DMS153 treated with DMSO at 0.1 percent for 48 hours (cell line): ENCODE measurements around the gene TMEM147.

Experiments
- DNase-seq: peaks from one replicate; lab custom pipeline; 2025; ENCODE audit not compliant: unreplicated experiment; lab: John Stamatoyannopoulos, UW

Gene TMEM147

DNA sequence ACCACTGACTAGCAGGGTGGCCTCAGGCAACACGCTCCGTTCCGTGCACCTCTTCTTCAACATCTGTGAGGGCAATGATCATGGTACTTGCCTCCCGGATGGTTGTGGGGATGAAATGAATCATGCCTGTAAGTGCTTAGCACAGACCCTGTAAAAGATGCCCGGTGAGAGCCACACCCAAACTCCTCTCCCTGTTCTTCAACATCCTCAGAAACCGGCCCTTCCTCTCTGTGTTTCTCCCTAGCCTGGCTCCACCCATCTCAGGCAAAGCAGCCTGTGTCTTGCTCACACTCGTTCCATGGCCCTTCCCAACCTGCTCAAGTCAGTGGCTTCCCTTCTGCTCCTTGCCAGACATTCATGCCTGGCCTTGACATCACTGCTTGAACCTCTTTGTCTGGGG lies 26.1 kb upstream of the TMEM147 start:
- DNase-seq = no peak

DNA sequence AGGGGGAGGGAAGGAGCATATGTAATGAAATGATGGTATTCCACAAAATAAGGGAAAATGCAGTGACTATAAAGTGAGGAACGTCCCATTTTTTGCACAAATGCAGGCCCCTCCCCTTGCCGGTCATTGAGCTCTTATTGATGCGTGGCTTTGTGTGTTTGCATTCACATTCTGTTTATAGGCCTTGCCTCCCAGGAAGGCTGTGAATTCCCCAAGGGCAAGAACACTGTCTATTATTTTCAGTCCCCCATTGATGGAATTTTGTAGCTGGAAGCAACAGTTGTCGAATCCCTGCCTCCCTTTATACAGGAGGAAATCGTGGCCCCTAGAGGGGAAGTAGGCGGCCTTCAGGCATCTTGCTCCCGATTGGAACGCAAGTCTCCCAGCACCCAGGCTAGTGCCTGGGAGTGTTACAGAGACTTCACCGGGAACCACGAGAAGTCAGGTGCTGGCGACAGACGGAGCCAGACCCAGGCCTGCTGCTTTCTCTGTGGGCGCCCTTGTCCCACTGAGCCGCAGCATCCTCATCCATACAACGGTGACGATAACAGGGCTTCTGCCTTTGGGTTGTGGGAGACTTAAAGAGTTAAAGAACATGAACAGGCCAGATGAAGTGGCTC lies 24.2 kb upstream of the TMEM147 start:
- DNase-seq = no peak

DNA sequence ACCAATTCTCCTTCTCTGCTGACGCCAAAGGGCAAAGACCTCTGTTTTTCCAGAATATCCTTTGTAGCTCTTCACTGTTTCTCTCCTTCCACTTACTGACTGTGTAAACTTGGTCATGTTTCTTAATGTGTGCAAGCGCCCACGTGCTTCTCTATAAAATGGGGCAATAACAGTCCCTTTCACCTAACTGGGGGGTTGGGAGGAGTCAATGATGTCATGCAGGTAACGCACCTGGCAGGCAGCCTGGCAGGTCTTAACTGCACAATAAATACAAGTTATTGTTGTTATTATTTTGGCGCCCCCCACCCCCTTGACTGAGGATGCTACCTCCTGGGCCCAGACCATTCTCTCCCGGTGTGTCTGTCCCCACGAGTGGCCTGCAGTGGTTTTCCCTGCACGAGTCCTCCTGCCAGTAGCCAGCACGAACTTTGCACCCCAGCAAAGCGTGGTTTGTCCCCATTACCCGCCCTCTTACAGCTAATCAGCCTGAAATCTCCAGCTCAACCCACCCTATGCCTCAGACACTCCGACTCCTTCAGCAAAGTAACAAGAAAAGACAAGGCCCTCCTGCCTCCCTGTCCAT lies 22.6 kb upstream of the TMEM147 start:
- no peak for DNase-seq

DNA sequence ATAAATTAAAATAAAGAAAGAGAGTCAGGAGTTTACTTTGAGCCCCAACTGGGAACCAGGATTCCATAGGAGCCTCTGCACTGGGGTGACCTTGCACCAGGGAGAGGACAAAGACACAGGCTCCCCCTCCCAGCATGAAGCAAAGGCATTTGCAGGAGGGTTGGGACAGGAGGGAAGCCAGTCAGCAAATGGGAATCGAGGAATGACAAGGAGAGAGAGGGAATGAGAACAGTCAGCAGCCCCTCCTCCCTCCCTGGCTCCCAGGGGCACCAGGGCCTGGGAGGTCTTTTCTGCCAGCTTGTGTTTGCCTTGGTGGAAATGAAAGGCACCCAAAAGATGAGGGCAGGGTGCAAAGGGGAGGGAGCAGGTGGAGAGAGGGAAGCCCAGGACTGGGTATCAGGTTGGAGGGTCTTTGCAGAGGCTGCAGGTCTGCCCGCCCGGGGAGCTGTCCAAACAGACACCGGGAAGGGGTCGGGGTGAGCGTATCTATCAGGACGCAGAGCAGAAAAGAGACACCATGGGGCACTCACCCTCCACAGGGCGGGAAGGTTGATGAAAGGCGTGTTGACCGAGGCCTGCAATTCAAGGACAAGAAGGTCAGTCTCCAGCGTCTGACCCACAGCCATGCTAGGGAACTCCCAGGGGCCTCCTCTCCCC lies 21.1 kb upstream of the TMEM147 start:
- no peak for DNase-seq

DNA sequence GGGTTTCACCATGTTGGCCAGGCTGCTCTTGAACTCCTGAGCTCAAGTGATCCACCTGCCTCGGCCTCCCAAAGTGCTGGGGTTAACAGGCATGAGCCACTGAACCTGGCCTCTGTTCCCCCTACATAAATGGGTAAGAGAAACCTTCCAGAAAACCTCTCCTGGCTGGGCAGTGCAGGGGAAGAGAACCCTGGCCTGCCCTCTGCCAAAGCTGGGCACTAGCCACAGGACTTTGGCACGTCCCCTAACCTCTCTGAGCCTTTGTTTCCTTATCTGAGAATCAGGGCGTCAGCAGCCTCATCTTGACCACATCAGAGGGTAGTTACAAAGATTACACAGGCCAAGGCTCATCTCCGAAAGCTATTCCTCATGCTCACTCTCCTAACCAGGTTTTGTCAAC lies 19.6 kb upstream of the TMEM147 start:
- no peak for DNase-seq

DNA sequence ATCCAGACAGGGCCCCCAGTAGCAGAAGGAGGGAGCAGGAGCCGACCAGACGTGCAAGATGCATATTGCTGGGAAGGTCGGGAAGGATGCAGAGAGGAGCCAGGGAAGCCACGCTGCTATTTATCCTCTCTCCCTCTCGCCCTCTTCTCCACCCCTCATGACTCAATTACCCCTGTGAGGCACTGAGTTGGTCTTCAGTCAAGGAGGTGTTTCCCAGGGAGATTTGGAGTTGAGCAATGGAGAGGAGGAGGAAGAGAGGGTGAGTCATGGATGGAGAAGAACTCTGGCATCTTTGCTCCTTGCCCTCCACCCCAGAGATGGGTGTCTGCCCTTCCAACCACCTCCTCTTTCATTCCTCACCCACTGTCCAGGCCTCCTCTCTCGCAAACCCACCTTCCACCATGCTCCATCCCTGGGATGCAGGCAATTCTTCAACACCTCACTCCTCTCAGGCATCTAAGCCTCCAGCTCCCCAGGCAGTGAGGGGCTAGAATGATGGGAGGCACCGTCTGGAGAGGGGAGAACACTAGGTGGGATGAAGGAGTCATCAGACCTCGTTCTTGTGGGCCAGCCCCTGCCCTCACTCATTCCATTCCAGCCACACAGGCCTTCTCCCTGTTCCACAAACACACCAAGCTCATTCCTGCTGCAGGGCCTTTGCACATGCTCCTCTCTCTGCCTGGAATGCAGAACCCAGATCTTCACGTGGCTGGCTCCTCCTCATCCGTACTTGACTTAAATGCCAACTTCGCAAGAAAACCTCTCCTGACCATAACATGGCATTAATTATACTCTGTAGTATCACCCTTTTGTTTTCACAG lies 17.0 kb upstream of the TMEM147 start, which contains the start of gene SBSN:
Gene SBSN, minus strand, starts transcription at position 94 of the 821 bp plus-strand sequence. Its CDS starts 30 bp downstream, at position 64.
- DNase-seq = no peak

DNA sequence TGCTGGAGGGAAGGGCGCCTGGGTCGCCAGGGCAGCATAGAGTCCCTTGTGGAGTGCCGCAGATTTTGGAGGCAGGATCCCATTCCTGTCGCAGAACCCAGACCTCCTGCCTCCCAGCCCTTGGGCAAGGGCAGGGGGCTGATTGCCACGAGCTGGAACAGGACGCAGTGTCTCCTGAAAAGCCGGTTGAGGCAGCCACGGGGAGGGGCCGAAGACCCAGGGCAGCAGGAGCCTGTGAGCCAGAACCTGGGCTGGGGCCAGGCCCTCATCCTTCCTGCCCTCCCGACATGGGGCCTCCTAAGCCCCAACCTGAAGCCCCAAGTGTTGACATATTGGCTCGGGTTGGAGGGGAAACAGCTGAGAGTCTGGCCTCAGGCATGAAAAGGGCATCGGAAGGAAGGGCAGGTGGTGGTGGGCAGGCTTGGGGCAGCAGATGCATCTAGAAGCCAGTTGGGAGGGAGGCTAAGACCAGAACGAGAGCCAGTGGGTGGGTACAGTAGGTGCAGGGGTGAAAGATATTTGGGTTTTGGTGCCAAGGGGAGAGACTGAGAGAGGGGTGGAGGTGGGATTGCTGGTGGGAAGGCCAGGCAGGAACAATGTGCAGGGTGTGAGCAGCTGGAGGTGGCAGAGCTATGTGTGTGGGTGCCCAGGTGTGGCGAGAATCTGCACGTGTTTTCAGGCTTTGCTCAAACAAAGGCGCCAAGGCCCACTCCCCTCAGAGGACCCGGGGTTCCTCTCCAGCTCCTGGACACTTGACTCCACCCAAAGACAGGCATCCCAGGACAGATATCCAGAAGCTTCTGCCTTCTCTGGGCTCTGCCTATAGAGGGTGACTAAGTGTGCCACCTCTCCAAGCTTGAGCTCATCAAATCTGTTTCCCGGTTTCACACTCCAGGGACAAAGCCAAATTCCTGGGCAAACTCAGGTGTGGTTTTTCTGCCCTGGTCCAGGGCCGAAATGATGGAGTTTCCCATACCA lies 15.9 kb upstream of the TMEM147 start:
- no peak for DNase-seq

DNA sequence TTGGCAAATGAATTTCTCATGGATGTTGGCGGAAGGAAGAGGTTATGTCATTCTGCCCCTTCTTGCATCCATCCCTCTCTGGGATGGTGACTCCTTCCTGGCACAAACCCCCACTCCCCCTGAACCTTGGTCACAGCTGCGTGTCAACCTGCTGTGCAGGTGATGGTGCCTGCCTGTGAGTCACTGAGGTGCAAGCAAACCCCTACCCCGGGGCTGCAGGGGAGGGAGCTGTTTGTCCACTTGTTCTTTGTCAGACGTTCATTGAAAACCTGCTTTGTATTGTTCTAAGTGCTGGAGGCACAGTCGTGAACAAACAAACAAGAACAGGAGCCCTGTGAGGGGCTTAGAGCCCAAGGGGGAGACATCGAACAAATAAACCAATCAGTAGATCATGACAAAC lies 14.1 kb upstream of the TMEM147 start:
- no peak for DNase-seq

DNA sequence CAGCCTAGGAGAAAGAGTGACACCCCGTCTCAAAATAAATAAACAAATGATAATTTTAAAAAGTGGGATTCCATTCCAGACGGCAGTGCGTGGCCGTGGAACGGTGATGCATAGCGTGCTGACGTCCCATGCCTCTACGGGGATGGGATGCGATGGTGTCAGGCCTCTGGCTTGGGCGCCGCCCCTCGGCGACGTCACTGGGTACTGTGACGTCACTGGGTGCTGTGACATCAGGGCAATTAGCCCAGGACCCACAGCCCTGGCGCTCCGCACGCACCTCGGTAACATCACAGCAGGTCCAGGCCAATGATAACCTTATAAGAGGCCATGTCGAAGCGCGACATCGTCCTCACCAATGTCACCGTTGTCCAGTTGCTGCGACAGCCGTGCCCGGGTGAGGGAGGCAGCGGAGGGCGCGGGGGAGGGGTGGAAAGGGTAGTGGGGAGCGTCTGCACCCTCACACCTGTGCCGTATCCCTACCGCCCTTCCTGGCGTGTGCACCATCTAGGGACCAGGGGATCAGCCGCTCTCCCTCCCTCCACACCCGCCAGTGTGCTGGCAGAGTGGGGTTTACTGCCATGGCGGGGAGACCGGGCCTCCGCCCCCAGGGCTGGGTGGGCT lies 12.1 kb upstream of the TMEM147 start, which contains the start of gene GAPDHS:
Gene GAPDHS, plus strand, starts transcription at position 256 of the 621 bp plus-strand sequence. Its CDS starts 72 bp downstream, at position 328.
- no peak for DNase-seq

DNA sequence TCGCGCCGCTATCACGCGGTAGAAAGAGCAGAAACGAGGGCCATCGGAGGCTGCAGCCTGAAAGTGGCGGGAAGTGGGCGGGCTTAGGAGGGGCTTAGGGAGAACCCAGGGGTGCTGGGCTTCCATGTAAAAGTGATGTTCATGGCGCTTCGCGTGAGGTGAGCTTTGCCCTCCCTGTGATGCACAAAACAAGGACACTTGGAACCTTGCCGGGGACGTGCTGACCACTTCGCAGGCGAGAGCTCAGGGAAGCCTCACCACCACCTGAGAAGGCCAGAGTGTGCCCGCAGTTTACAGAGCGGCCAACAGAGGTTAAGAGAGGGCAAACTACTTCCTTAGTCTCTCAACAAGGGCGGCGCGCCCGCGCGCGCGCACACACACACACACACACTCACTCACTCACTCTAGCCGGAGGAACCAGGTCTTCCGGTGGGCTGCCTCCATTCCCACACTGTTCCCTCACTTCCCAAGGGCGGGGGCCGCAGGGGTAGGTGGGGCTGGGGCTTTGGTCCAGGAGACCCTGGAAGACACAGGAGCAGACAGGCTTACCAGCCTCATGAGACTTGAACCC lies 11.5 kb upstream of the TMEM147 start:
- DNase-seq = no peak

DNA sequence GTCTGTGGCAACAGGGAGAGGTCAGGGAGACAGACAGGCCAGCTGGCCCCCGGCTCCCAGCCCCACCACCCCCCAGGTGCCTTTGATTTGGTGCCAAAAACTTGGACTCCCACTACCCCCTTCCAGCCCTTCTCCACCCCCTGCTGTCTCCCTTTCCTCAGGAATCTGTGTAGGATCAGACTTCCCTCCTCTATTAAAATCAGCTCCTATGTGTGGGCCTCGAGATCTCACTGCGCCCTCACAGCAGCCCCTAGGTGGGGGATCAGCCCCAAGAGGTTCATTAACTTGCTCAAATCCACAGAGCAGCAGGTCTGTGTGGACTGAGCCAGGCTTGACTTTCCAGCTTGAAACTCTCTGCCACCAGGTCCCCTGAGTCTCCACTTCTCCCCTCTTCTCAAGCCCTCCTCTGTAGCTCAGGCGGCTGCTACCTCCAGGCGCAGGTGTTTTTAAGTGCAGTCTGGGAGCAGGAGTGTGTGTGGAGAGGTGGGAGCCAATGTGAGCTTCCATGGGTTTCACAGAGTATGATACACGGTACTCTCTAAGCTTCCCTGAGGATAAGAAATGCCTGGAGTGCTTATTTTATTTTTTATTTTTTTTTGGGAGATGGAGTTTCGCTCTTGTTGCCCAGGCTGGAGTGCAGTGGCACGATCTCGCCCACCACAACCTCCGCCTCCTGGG lies 10.5 kb upstream of the TMEM147 start:
- no peak for DNase-seq

DNA sequence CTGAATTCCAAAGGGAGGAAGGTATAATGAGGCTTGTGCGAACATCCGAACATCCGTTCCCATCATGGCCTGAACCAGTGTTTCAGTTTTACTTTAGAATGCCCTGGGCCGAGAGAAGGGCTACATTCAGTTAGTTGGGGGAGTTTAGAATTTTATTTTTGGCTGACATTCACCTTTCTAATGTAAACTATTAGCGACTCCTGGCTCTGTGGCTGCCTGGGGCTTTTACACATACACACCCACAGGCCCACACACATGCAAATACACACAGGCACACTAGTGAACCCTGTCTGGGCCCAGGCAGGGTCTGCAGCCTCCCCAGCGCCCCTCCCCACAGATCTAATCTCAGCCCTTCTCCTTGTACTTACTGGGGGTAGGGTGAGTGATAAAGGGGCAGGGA lies 6.1 kb upstream of the TMEM147 start:
- DNase-seq = no peak

DNA sequence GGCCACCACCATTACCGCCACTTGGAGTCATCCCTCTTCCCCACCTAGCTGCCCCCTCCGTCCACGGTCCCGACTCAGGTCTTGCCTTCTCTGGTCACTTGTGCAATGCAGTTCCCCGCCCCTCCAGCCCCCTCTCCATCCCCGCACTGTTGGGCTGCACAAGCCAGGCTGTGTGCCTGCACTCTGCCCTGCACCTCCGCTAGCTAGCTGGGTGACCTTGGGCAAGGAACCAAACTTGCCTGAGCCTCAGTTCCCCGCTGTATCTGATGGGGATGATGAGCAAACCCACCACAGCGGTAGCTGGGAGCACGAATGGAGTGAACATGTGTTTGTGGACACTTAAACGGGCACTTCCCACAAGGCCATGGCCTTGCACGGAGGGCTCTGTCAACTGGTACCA lies 5.6 kb upstream of the TMEM147 start:
- no peak for DNase-seq

DNA sequence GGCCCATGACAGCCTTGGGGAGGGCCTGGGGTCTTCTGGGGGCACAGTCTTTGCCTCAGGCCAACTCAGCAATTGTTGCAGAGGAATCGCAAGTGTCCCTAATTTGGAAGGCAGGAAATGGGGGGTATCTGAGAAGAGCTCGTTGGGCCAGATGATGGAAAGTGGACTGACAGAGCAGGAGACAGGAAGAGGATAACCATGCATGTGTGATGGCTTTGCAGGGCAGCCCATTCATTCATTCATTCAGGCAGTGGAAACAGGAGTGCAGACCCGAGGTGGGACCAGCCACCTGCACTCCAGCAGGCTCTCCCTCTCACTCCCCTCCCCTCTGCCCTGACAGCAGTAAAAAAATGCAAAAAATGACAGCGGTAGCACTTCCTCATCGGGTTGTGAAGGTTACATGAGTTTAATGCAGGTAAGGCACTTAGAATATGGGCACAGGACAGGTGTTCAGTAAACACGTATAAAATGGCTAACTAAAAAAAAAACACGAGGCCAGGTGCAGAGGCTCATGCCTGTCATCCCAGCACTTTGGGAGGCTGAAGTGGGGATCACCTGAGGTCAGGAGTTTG lies 5.0 kb upstream of the TMEM147 start:
- no peak for DNase-seq

DNA sequence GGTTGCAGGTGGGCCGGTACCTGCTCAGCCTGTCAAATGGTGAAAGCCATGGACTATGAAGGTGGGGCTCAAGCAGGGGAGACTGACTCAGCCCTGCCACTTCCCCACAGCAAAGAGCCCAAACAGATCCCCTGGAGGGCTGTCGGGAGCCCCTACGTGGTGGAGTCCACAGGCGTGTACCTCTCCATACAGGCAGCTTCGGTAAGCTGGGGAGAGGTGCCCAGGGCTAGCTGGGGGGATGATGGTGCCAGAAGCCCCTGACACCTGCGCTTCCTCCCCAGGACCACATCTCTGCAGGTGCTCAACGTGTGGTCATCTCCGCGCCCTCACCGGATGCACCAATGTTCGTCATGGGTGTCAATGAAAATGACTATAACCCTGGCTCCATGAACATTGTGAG lies 3.2 kb upstream of the TMEM147 start:
- DNase-seq = no peak

DNA sequence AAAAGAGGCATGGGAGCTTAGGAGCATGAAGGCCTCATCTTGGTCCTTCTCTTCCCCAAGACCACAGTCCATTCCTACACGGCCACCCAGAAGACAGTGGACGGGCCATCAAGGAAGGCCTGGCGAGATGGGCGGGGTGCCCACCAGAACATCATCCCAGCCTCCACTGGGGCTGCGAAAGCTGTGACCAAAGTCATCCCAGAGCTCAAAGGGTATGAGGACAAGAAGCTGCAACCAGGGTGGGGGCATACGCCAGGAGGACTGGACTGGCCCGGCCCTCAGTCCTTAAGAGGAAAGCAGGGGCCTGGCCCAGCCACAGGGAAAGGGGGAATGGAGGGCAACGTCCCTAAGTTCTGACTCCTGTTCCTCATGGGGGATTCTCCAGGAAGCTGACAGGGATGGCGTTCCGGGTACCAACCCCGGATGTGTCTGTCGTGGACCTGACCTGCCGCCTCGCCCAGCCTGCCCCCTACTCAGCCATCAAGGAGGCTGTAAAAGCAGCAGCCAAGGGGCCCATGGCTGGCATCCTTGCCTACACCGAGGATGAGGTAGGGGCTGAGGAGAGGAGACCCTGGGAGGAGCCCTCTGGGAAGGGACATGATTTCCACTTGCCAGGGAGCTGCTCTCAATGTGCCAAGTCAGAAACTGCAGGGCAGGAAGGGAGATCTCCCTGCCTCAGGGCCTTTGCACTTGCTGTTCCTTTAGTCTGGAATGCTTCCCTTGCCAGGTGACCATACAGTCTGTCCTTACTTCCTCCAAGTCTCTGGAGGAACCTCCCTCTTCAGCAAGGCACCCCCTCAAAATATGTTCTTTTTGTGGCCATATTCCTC lies 1.9 kb upstream of the TMEM147 start:
- DNase-seq = no peak

DNA sequence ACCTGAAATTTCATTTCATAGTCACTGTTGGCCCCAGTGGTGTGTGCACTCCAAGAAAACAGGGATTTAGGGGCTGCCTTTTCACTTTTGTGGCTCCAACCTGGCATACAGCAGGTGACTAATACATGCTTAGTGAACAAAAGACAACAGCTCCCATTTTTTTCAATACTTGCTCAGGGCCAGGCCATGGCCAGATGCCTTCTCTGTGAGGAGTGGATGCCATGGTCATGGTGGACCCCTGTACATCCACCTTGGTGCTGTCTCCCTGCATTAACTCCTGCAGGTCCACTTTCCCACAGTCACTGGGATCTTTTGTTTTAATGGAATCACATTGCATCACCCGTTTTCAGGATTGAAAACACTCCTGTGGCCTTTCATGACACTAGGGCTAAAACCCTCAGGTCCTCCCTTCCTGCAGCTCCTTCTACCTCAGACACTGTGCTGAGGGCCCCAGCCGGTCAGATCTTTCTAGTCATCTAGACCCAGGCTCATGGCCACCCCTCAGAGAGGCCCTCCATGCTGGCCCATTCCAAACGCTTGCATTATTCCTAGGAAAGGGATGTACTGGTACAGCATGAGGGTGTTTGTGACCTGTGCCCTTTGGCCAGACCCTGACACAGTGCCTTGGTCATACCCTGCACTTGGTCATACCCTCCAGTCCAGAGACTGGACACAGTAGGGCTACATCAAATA lies 1.2 kb upstream of the TMEM147 start:
- DNase-seq = no peak
